Uterus (tissue), 2 donors: ENCODE results near the gene PIK3CB.

Source experiments
- POLR2A ChIP-seq, 2 donors: fragments of 450-650 bp; IDR thresholded peaks; one replicate each; pipeline ENCODE4 v1.6.1; 2016; ENCODE audit warnings: antibody characterized with exemption in 2 of 2, mild to moderate bottlenecking in 1 of 2, moderate library complexity in 1 of 2
- TF ChIP-seq, protein P1 (sequence below), 4 experiments: fragments of 200-600 bp in 2 of 4; fragments of 450-650 bp in 2 of 4; sonication (generic) in 2 of 4; IDR thresholded peaks; one replicate each; pipeline ENCODE4 v1.5.1; 2016 to 2019; ENCODE audit warnings: antibody characterized with exemption in 4 of 4, mild to moderate bottlenecking in 2 of 4, moderate library complexity in 1 of 4

DNA sequence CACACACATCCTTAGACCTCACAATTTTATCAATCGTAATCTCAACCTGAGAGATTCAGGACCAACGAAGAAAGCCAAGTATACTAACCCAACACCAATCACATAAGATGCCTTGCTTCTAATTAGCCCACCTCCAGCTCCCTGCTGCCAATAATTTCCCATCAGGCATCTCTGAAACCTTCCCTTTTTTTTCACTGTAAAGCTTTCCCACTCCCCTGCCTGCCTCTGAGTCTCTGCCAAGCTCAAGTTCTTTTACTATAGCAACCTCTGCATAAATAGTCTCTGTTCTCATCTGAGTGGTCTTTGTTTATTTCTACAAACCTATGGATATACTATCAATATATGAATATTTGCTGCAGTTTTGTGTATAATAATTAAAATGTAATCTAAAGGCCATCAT, 86.5 kb downstream of the PIK3CB start:
- TF ChIP-seq, protein P1, sequence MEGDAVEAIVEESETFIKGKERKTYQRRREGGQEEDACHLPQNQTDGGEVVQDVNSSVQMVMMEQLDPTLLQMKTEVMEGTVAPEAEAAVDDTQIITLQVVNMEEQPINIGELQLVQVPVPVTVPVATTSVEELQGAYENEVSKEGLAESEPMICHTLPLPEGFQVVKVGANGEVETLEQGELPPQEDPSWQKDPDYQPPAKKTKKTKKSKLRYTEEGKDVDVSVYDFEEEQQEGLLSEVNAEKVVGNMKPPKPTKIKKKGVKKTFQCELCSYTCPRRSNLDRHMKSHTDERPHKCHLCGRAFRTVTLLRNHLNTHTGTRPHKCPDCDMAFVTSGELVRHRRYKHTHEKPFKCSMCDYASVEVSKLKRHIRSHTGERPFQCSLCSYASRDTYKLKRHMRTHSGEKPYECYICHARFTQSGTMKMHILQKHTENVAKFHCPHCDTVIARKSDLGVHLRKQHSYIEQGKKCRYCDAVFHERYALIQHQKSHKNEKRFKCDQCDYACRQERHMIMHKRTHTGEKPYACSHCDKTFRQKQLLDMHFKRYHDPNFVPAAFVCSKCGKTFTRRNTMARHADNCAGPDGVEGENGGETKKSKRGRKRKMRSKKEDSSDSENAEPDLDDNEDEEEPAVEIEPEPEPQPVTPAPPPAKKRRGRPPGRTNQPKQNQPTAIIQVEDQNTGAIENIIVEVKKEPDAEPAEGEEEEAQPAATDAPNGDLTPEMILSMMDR (IDR thresholded peaks at IDR 0.05): no peak
- no peak for TF ChIP-seq POLR2A (IDR thresholded peaks at IDR 0.05)
